ENCODE measurements around the gene PTPRD.

Gene PTPRD

GRCh38 chr9:8733131-8733954, 1879.5 kb downstream of the PTPRD start:
- no peak for DNase-seq

- DNase-seq, result no peak
These were observed 1880.3 kb downstream of the PTPRD start for GRCh38 chr9:8732367-8733075.

GRCh38 chr9:8730618-8731017, 1882.2 kb downstream of the PTPRD start:
- DNase-seq, result no peak

GRCh38 chr9:8728910-8729309, 1883.9 kb downstream of the PTPRD start:
- DNase-seq, result no peak

- DNase-seq, result no peak
These were observed 1885.6 kb downstream of the PTPRD start for GRCh38 chr9:8727191-8727590.

GRCh38 chr9:8726692-8727091, 1886.1 kb downstream of the PTPRD start:
- DNase-seq, result no peak

GRCh38 chr9:8725635-8726034, 1887.2 kb downstream of the PTPRD start:
- no peak for DNase-seq

- DNase-seq, result no peak
These were observed 1888.4 kb downstream of the PTPRD start for GRCh38 chr9:8724284-8725018.

- no peak for DNase-seq
These were observed 1889.6 kb downstream of the PTPRD start for GRCh38 chr9:8723195-8723594.

- no peak for DNase-seq
These were observed 1892.8 kb downstream of the PTPRD start for GRCh38 chr9:8719833-8720486.

GRCh38 chr9:8718121-8718725, 1894.6 kb downstream of the PTPRD start:
- DNase-seq, result peak; percentile 28

- no peak for DNase-seq
These were observed 1895.7 kb downstream of the PTPRD start for GRCh38 chr9:8717146-8717545.

- no peak for DNase-seq
These were observed 1897.0 kb downstream of the PTPRD start for GRCh38 chr9:8715788-8716187.

- DNase-seq, result no peak
These were observed 1899.0 kb downstream of the PTPRD start for GRCh38 chr9:8713811-8714165.

- no peak for DNase-seq
These were observed 1899.5 kb downstream of the PTPRD start for GRCh38 chr9:8713149-8713810.

- DNase-seq, result no peak
These were observed 1903.1 kb downstream of the PTPRD start for GRCh38 chr9:8709731-8710130.

GRCh38 chr9:8708728-8709127, 1904.1 kb downstream of the PTPRD start:
- no peak for DNase-seq

- no peak for DNase-seq
These were observed 1905.8 kb downstream of the PTPRD start for GRCh38 chr9:8706998-8707397.

GRCh38 chr9:8706531-8706930, 1906.3 kb downstream of the PTPRD start:
- no peak for DNase-seq

GRCh38 chr9:8705861-8706260, 1906.9 kb downstream of the PTPRD start:
- no peak for DNase-seq

- no peak for DNase-seq
These were observed 1908.9 kb downstream of the PTPRD start for GRCh38 chr9:8703904-8704303.

- DNase-seq, result no peak
These were observed 1910.9 kb downstream of the PTPRD start for GRCh38 chr9:8701904-8702303.
